NOMO-1 (cell line): ENCODE data around the gene PARL.

ENCODE experiments used
- DNase-seq, 2 experiments: peaks; one replicate each; lab custom pipeline; 2025; ENCODE audit not compliant: unreplicated experiment in 2 of 2; lab: John Stamatoyannopoulos, UW

The PARL gene

GRCh38 chr3:183884427-183885296 lies at the start of gene PARL:
Gene PARL (minus strand): TSS chr3:183884880. CDS start chr3:183884846, 34 bp downstream.
- DNase-seq: peak; percentile 99

- DNase-seq: no peak
Measured at GRCh38 chr3:183933160-183933559, 48.5 kb upstream of the PARL start.

GRCh38 chr3:183931881-183932280 lies 47.2 kb upstream of the PARL start:
- no peak for DNase-seq

- DNase-seq: no peak
Measured at GRCh38 chr3:183930086-183930485, 45.4 kb upstream of the PARL start.

GRCh38 chr3:183927059-183927458 lies 42.4 kb upstream of the PARL start:
- DNase-seq: no peak

- no peak for DNase-seq
Measured at GRCh38 chr3:183924956-183925355, 40.3 kb upstream of the PARL start.

- no peak for DNase-seq
Measured at GRCh38 chr3:183924543-183924942, 39.9 kb upstream of the PARL start.

GRCh38 chr3:183922421-183922820 lies 37.7 kb upstream of the PARL start:
- DNase-seq: no peak

- DNase-seq: no peak
Measured at GRCh38 chr3:183921096-183921495, 36.4 kb upstream of the PARL start.

- DNase-seq: no peak
Measured at GRCh38 chr3:183920416-183920815, 35.7 kb upstream of the PARL start.

GRCh38 chr3:183918178-183918577 lies 33.5 kb upstream of the PARL start:
- no peak for DNase-seq

GRCh38 chr3:183917776-183918175 lies 33.1 kb upstream of the PARL start:
- DNase-seq: no peak

GRCh38 chr3:183914856-183915255 lies 30.2 kb upstream of the PARL start:
- DNase-seq: no peak

GRCh38 chr3:183913580-183913920 lies 28.9 kb upstream of the PARL start:
- no peak for DNase-seq

GRCh38 chr3:183912895-183913579 lies 28.4 kb upstream of the PARL start:
- no peak for DNase-seq

- peak in 1 of 2 experiments; percentile 43 for DNase-seq
Measured at GRCh38 chr3:183911763-183912506, 27.3 kb upstream of the PARL start.

- no peak for DNase-seq
Measured at GRCh38 chr3:183911087-183911486, 26.4 kb upstream of the PARL start.

- DNase-seq: no peak
Measured at GRCh38 chr3:183909030-183909600, 24.4 kb upstream of the PARL start.

GRCh38 chr3:183907911-183908331 lies 23.2 kb upstream of the PARL start:
- no peak for DNase-seq

- no peak for DNase-seq
Measured at GRCh38 chr3:183907176-183907575, 22.5 kb upstream of the PARL start.
